ENCODE data around the gene GNE. TPM values are rescaled to one million over a fixed set of nuclear protein-coding genes. Genes with fewer than 3 reads are reported as not detected.

Gene GNE
- total RNA-seq, 1 experiment from 2014 or later: 4.6 TPM

DNA sequence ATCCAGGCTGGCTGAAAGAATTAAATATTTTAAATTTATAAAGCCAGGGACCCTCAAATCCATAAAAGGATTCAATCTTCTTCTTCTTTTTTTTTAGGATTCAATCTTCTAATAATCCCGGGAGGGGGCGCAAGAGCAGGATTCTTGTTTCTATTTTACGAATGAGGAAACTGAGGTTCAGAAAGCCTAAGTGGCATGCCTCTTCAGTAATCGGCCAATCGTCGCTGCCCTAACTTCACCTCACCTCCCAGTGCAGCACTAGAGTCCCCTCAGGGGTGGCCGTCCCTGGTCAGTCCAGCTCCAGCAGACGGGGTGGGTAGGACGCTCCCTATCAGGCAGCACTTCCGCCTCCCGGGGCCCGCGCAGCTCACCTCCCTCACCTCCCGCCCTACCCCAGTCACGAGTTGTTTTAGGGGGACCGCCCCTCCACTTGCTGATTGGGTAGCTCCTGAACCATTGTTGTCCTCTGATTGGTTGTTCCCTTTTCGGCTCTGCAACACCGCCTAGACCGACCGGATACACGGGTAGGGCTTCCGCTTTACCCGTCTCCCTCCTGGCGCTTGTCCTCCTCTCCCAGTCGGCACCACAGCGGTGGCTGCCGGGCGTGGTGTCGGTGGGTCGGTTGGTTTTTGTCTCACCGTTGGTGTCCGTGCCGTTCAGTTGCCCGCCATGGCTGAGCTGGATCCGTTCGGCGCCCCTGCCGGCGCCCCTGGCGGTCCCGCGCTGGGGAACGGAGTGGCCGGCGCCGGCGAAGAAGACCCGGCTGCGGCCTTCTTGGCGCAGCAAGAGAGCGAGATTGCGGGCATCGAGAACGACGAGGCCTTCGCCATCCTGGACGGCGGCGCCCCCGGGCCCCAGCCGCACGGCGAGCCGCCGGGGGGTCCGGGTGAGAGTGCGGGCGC lies 67.6 kb downstream of the GNE start, which contains the start of gene CLTA:
Gene CLTA, plus strand, starts transcription at position 534 of the 902 bp plus-strand sequence. Its CDS starts 136 bp downstream, at position 670.
- H3K36me3 Mint-ChIP-seq: peaks cover 15% of the 10 kb centered on the region
- ChIA-PET CTCF (interaction anchor here (0.5 to 3.9 kb wide), 16 partner anchors 14 to 1551 kb away, joined by 3 to 26 read pairs (median 4); no protein-coding TSS in a partner anchor), POLR2A (interaction anchor here (0.7 to 2.6 kb wide), 7 partner anchors 17 to 575 kb away, joined by 3 to 24 read pairs (median 3); no protein-coding TSS in a partner anchor)
- H3K4me3 Mint-ChIP-seq: peak within 1 kb of the TSS; percentile 97
- peak; percentile 97 for ATAC-seq
- H3K9me3 Mint-ChIP-seq: no peaks in the 10 kb centered on the region; the same call in 1 of the 2 replicates
- peaks cover 34% of the 10 kb centered on the region for H3K4me1 Mint-ChIP-seq
- peaks cover 18% of the 10 kb centered on the region for H3K27me3 Mint-ChIP-seq (ENCODE audit: low read depth)
- H3K27ac Mint-ChIP-seq: peak within 1 kb of the TSS; percentile 93
- DNase-seq (ENCODE audit: low spot score): peak; percentile 96
- TF ChIP-seq GABPB1 (CRISPR knock-in tag; IDR thresholded peaks at IDR 0.05) (peak; percentile 48; the same call in 1 of the 2 replicates), ZNF423 (CRISPR knock-in tag; IDR thresholded peaks at IDR 0.05) (0 out of 2 replicates have a peak, but pooled peaks have one; percentile 15), TEAD1 (CRISPR knock-in tag; IDR thresholded peaks at IDR 0.05) (peak; percentile 56), KAT7 (CRISPR knock-in tag; IDR thresholded peaks at IDR 0.05; ENCODE audit: borderline replicate concordance) (0 out of 2 replicates have a peak, but pooled peaks have one; percentile 57), ATF3 (CRISPR knock-in tag; conservative IDR thresholded peaks at IDR 0.05) (no peak), ZSCAN18 (CRISPR knock-in tag; IDR thresholded peaks at IDR 0.05) (no peak), TP53 (CRISPR knock-in tag; IDR thresholded peaks at IDR 0.05) (peak; percentile 88), ERG (CRISPR knock-in tag; IDR thresholded peaks at IDR 0.05) (no peak), MXD4 (CRISPR knock-in tag; IDR thresholded peaks at IDR 0.05; ENCODE audit: borderline replicate concordance) (no peak), SP1 (CRISPR knock-in tag; conservative IDR thresholded peaks at IDR 0.05) (0 out of 2 replicates have a peak, but pooled peaks have one; percentile 69), NFATC4 (CRISPR knock-in tag; IDR thresholded peaks at IDR 0.05) (no peak), CREB1 (CRISPR knock-in tag; IDR thresholded peaks at IDR 0.05) (no peak), CREM (CRISPR knock-in tag; IDR thresholded peaks at IDR 0.05) (peak; percentile 26; the same call in 1 of the 2 replicates), NR1H2 (CRISPR knock-in tag; IDR thresholded peaks at IDR 0.05) (0 out of 2 replicates have a peak, but pooled peaks have one; percentile 29), TEAD4 (CRISPR knock-in tag; IDR thresholded peaks at IDR 0.05) (no peak), JUN (CRISPR knock-in tag; IDR thresholded peaks at IDR 0.05) (peak; percentile 90)
- TF ChIP-seq, protein P1, sequence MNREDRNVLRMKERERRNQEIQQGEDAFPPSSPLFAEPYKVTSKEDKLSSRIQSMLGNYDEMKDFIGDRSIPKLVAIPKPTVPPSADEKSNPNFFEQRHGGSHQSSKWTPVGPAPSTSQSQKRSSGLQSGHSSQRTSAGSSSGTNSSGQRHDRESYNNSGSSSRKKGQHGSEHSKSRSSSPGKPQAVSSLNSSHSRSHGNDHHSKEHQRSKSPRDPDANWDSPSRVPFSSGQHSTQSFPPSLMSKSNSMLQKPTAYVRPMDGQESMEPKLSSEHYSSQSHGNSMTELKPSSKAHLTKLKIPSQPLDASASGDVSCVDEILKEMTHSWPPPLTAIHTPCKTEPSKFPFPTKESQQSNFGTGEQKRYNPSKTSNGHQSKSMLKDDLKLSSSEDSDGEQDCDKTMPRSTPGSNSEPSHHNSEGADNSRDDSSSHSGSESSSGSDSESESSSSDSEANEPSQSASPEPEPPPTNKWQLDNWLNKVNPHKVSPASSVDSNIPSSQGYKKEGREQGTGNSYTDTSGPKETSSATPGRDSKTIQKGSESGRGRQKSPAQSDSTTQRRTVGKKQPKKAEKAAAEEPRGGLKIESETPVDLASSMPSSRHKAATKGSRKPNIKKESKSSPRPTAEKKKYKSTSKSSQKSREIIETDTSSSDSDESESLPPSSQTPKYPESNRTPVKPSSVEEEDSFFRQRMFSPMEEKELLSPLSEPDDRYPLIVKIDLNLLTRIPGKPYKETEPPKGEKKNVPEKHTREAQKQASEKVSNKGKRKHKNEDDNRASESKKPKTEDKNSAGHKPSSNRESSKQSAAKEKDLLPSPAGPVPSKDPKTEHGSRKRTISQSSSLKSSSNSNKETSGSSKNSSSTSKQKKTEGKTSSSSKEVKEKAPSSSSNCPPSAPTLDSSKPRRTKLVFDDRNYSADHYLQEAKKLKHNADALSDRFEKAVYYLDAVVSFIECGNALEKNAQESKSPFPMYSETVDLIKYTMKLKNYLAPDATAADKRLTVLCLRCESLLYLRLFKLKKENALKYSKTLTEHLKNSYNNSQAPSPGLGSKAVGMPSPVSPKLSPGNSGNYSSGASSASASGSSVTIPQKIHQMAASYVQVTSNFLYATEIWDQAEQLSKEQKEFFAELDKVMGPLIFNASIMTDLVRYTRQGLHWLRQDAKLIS (CRISPR knock-in tag; IDR thresholded peaks at IDR 0.05; ENCODE audit: borderline replicate concordance): 0 out of 2 replicates have a peak, but pooled peaks have one; percentile 81
- TF ChIP-seq, protein P2, sequence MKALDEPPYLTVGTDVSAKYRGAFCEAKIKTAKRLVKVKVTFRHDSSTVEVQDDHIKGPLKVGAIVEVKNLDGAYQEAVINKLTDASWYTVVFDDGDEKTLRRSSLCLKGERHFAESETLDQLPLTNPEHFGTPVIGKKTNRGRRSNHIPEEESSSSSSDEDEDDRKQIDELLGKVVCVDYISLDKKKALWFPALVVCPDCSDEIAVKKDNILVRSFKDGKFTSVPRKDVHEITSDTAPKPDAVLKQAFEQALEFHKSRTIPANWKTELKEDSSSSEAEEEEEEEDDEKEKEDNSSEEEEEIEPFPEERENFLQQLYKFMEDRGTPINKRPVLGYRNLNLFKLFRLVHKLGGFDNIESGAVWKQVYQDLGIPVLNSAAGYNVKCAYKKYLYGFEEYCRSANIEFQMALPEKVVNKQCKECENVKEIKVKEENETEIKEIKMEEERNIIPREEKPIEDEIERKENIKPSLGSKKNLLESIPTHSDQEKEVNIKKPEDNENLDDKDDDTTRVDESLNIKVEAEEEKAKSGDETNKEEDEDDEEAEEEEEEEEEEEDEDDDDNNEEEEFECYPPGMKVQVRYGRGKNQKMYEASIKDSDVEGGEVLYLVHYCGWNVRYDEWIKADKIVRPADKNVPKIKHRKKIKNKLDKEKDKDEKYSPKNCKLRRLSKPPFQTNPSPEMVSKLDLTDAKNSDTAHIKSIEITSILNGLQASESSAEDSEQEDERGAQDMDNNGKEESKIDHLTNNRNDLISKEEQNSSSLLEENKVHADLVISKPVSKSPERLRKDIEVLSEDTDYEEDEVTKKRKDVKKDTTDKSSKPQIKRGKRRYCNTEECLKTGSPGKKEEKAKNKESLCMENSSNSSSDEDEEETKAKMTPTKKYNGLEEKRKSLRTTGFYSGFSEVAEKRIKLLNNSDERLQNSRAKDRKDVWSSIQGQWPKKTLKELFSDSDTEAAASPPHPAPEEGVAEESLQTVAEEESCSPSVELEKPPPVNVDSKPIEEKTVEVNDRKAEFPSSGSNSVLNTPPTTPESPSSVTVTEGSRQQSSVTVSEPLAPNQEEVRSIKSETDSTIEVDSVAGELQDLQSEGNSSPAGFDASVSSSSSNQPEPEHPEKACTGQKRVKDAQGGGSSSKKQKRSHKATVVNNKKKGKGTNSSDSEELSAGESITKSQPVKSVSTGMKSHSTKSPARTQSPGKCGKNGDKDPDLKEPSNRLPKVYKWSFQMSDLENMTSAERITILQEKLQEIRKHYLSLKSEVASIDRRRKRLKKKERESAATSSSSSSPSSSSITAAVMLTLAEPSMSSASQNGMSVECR (CRISPR knock-in tag; IDR thresholded peaks at IDR 0.05; ENCODE audit: borderline replicate concordance): peak; percentile 86
- TF ChIP-seq, protein P3, sequence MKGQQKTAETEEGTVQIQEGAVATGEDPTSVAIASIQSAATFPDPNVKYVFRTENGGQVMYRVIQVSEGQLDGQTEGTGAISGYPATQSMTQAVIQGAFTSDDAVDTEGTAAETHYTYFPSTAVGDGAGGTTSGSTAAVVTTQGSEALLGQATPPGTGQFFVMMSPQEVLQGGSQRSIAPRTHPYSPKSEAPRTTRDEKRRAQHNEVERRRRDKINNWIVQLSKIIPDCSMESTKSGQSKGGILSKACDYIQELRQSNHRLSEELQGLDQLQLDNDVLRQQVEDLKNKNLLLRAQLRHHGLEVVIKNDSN (CRISPR knock-in tag; IDR thresholded peaks at IDR 0.05): peak; percentile 85
- TF ChIP-seq, protein P4, sequence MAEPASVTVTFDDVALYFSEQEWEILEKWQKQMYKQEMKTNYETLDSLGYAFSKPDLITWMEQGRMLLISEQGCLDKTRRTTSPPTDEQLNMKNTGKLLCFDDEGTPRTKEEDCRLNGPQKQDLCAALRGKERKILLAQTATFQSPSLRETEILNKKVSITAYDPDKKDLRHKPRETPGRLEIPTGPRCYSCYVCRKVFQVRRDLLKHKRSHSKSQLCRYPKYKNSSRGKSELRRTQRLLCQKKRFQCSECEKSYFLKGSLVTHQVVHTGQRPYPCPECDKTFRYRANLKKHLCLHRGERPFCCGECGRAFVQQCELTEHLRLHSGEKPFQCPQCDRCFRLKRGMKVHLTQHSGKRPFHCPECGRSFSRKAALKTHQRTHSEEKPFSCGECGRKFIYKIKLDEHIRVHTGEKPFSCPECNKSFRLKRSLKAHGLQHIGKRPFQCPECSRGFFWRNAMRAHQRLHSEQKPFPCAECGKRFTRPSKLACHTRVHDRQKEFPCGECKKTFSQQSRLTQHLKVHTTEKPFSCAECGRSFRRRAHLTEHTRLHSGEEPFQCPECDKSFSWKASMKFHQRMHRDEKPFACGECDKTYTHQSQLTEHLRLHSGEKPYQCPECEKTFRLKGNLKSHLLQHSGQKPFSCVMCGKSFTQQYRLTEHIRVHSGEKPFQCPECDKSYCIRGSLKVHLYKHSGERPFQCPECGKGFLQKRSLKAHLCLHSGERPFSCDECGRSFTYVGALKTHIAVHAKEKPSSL (CRISPR knock-in tag; conservative IDR thresholded peaks at IDR 0.05): no peak
- TF ChIP-seq, protein P5, sequence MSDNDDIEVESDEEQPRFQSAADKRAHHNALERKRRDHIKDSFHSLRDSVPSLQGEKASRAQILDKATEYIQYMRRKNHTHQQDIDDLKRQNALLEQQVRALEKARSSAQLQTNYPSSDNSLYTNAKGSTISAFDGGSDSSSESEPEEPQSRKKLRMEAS (CRISPR knock-in tag; IDR thresholded peaks at IDR 0.05): peak; percentile 73
